GM18502 (cell line): ENCODE measurements around the gene SLC51A.

Experiments
- ATAC-seq: cut with Tn5 transposase; IDR thresholded peaks from one replicate; pipeline ENCODE4 v1.9.1; 2021; ENCODE audit warnings: mild to moderate bottlenecking; ENCODE audit not compliant: unreplicated experiment, poor library complexity

SLC51A gene

GRCh38 chr3:196280689-196281440 is 64.5 kb downstream of the SLC51A start:
- no peak for ATAC-seq

GRCh38 chr3:196281962-196282361 is 65.6 kb downstream of the SLC51A start:
- no peak for ATAC-seq
